ENCODE data around the gene KLHL29.

DNA sequence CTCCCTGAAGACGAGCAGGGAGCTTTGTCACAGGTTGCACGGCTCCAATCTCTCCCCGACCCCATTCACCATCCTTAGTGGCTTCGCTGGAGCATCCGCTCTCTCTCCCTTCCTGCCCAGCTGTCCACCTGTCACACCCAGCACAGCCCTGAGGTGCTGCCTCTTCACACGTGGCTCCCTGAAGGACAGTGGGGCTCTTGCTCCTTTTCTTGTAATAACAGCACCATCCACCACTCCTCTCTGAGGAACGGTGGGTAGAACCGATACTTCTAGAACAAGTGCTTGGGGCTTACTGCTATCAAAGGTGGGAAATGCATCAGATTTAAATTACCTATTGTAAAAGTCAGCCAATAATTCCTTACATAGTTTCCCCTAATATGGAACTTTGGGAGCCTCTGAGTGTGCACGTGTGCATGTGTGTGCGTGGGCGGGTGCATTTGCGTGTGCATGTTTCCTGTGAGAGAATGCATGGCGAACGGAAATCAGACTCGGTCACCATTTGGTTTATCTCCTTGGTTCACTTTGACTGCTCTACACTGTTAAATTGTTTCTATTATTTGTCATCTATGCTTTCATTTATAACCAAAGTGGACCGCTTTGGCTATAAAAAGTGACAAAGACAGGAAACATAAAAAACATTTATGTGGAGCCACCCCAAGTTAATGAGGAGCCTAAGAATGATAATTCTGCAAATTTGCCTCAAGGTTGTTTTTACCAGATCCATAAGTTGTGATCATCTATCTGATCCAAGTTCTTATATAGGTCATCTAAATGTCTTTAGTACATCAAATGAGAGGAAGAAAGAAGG lies 39.1 kb downstream of the KLHL29 start:
- TF ChIP-seq POLR2A (IDR thresholded peaks at IDR 0.05): no peak
- TF ChIP-seq, protein P1, sequence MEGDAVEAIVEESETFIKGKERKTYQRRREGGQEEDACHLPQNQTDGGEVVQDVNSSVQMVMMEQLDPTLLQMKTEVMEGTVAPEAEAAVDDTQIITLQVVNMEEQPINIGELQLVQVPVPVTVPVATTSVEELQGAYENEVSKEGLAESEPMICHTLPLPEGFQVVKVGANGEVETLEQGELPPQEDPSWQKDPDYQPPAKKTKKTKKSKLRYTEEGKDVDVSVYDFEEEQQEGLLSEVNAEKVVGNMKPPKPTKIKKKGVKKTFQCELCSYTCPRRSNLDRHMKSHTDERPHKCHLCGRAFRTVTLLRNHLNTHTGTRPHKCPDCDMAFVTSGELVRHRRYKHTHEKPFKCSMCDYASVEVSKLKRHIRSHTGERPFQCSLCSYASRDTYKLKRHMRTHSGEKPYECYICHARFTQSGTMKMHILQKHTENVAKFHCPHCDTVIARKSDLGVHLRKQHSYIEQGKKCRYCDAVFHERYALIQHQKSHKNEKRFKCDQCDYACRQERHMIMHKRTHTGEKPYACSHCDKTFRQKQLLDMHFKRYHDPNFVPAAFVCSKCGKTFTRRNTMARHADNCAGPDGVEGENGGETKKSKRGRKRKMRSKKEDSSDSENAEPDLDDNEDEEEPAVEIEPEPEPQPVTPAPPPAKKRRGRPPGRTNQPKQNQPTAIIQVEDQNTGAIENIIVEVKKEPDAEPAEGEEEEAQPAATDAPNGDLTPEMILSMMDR (IDR thresholded peaks at IDR 0.05 in 8 of 11, conservative IDR thresholded peaks at IDR 0.05 in 3 of 11): no peak
